Activated CD4-positive, alpha-beta memory T cell treated with anti-CD3 and anti-CD28 coated beads for 36 hours (primary cell): ENCODE measurements around the gene ATPAF1. TPM values are rescaled to one million over a fixed set of nuclear protein-coding genes. Genes with fewer than 3 reads are reported as not detected.

Source experiments
- CTCF ChIA-PET: fragments of 350-600 bp; sonication (Branson Sonifier 250); formaldehyde crosslinking; loops from one replicate; lab custom pipeline; 2021; ENCODE audit warnings: antibody characterized with exemption, inconsistent platforms; lab: Charles Lee
- POLR2A ChIA-PET: fragments of 350-600 bp; sonication (Branson Sonifier 250); formaldehyde crosslinking; loops from one replicate; lab custom pipeline; 2021; ENCODE audit warnings: antibody characterized with exemption; lab: Charles Lee
- DNase-seq: peaks from one replicate; pipeline ENCODE4 v3.0.0-alpha.2; 2020
- H3K27ac Mint-ChIP-seq: one replicate; pipeline ENCODE4 v1.8.0; 2021; ENCODE audit warnings: mixed read lengths
- H3K27me3 Mint-ChIP-seq: one replicate; pipeline ENCODE4 v1.8.0; 2021; ENCODE audit warnings: mixed read lengths
- H3K36me3 Mint-ChIP-seq: one replicate; pipeline ENCODE4 v1.8.0; 2021; ENCODE audit warnings: mixed read lengths
- H3K4me1 Mint-ChIP-seq: one replicate; pipeline ENCODE4 v1.8.0; 2021; ENCODE audit warnings: low read depth, mixed read lengths
- H3K4me3 Mint-ChIP-seq: one replicate; pipeline ENCODE4 v1.8.0; 2021; ENCODE audit warnings: mild to moderate bottlenecking, mixed read lengths
- H3K9me3 Mint-ChIP-seq: one replicate; pipeline ENCODE4 v1.8.0; 2021; ENCODE audit warnings: mixed read lengths
- intact Hi-C: fragments of 100-400 bp; cut with micrococcal nuclease; formaldehyde crosslinking; loops from one replicate; pipeline ENCODE4 v1.15.1; 2023
- total RNA-seq, 2 experiments: library from RNA; stranded (reverse); gene quantifications; one replicate each; pipeline ENCODE4 v1.2.3, GENCODE V29; 2021

The ATPAF1 gene
- total RNA-seq, 2 experiments from 2014 or later: 45.0 to 45.9 TPM

- no peak overlapping the region for H3K27ac Mint-ChIP-seq
- peaks cover 3% of the 10 kb centered on the region for H3K9me3 Mint-ChIP-seq
- intact Hi-C loops: no loop called here
- H3K4me3 Mint-ChIP-seq: no peak overlapping the region
- POLR2A ChIA-PET: no interaction called here
- no peaks in the 10 kb centered on the region for H3K27me3 Mint-ChIP-seq
- DNase-seq: no peak
- no peaks in the 10 kb centered on the region for H3K4me1 Mint-ChIP-seq
- CTCF ChIA-PET: no interaction called here
- H3K36me3 Mint-ChIP-seq: peaks cover 51% of the 10 kb centered on the region
These were observed 24.0 kb upstream of the ATPAF1 start for GRCh38 chr1:46691997-46692790.

- Mint-ChIP-seq H3K9me3 (peaks cover 3% of the 10 kb centered on the region), H3K4me3 (no peak overlapping the region), H3K27me3 (no peaks in the 10 kb centered on the region), H3K27ac (no peak overlapping the region), H3K36me3 (peaks cover 52% of the 10 kb centered on the region), H3K4me1 (no peaks in the 10 kb centered on the region)
- intact Hi-C loops: no loop called here
- no peak for DNase-seq
- CTCF ChIA-PET: no interaction called here
- POLR2A ChIA-PET: no interaction called here
These were observed 22.8 kb upstream of the ATPAF1 start for GRCh38 chr1:46690931-46691421.

- CTCF ChIA-PET: no interaction called here
These were observed 21.7 kb upstream of the ATPAF1 start for GRCh38 chr1:46689897-46690296.

GRCh38 chr1:46689356-46689755 lies 21.2 kb upstream of the ATPAF1 start:
- Mint-ChIP-seq H3K27me3 (no peaks in the 10 kb centered on the region), H3K4me1 (peaks cover 2% of the 10 kb centered on the region), H3K4me3 (no peak overlapping the region), H3K36me3 (peaks cover 42% of the 10 kb centered on the region), H3K27ac (no peak overlapping the region), H3K9me3 (no peaks in the 10 kb centered on the region)
- intact Hi-C loops: no loop called here
- no peak for DNase-seq
- ChIA-PET CTCF (no interaction called here), POLR2A (no interaction called here)

More at GRCh38 chr1:46689897-46690296, 21.7 kb upstream of the ATPAF1 start:
- intact Hi-C loops: no loop called here
- Mint-ChIP-seq H3K4me3 (no peak overlapping the region), H3K27me3 (no peaks in the 10 kb centered on the region), H3K36me3 (peaks cover 42% of the 10 kb centered on the region), H3K9me3 (no peaks in the 10 kb centered on the region), H3K27ac (no peak overlapping the region), H3K4me1 (peaks cover 1% of the 10 kb centered on the region)
- POLR2A ChIA-PET: no interaction called here
- DNase-seq: no peak

- H3K9me3 Mint-ChIP-seq: no peaks in the 10 kb centered on the region
- H3K4me3 Mint-ChIP-seq: no peak overlapping the region
- no peak for DNase-seq
- no peak overlapping the region for H3K27ac Mint-ChIP-seq
- no peaks in the 10 kb centered on the region for H3K27me3 Mint-ChIP-seq
- POLR2A ChIA-PET: no interaction called here
- CTCF ChIA-PET: no interaction called here
- intact Hi-C loops: no loop called here
- H3K36me3 Mint-ChIP-seq: peaks cover 49% of the 10 kb centered on the region
- peaks cover 2% of the 10 kb centered on the region for H3K4me1 Mint-ChIP-seq
These were observed 19.9 kb upstream of the ATPAF1 start for GRCh38 chr1:46687921-46688509.

GRCh38 chr1:46687093-46687659 lies 19.0 kb upstream of the ATPAF1 start:
- Mint-ChIP-seq H3K4me3 (no peak overlapping the region), H3K27ac (no peak overlapping the region), H3K36me3 (peaks cover 52% of the 10 kb centered on the region), H3K4me1 (peaks cover 2% of the 10 kb centered on the region), H3K9me3 (no peaks in the 10 kb centered on the region), H3K27me3 (no peaks in the 10 kb centered on the region)
- ChIA-PET POLR2A (no interaction called here), CTCF (no interaction called here)
- intact Hi-C loops: no loop called here
- DNase-seq: no peak

- H3K4me3 Mint-ChIP-seq: no peak overlapping the region
- H3K27me3 Mint-ChIP-seq: no peaks in the 10 kb centered on the region
- H3K36me3 Mint-ChIP-seq: peaks cover 56% of the 10 kb centered on the region
- ChIA-PET POLR2A (no interaction called here), CTCF (no interaction called here)
- DNase-seq: no peak
- H3K27ac Mint-ChIP-seq: no peak overlapping the region
- peaks cover 2% of the 10 kb centered on the region for H3K4me1 Mint-ChIP-seq
- intact Hi-C loops: no loop called here
- H3K9me3 Mint-ChIP-seq: no peaks in the 10 kb centered on the region
These were observed 18.1 kb upstream of the ATPAF1 start for GRCh38 chr1:46686255-46686654.

- POLR2A ChIA-PET: no interaction called here
- Mint-ChIP-seq H3K27ac (peak overlapping the region; percentile 40), H3K4me1 (peaks cover 2% of the 10 kb centered on the region), H3K9me3 (no peaks in the 10 kb centered on the region), H3K36me3 (peaks cover 58% of the 10 kb centered on the region), H3K27me3 (no peaks in the 10 kb centered on the region), H3K4me3 (no peak overlapping the region)
- intact Hi-C loops: no loop called here
- no peak for DNase-seq
- CTCF ChIA-PET: no interaction called here
These were observed 16.5 kb upstream of the ATPAF1 start for GRCh38 chr1:46684670-46685069.

- DNase-seq: no peak
- intact Hi-C loops: no loop called here
- Mint-ChIP-seq H3K4me3 (no peak overlapping the region), H3K36me3 (peaks cover 54% of the 10 kb centered on the region), H3K4me1 (peaks cover 9% of the 10 kb centered on the region), H3K27ac (no peak overlapping the region), H3K9me3 (no peaks in the 10 kb centered on the region), H3K27me3 (no peaks in the 10 kb centered on the region)
- ChIA-PET CTCF (no interaction called here), POLR2A (no interaction called here)
These were observed 13.9 kb upstream of the ATPAF1 start for GRCh38 chr1:46682064-46682463.

GRCh38 chr1:46681333-46682034 lies 13.3 kb upstream of the ATPAF1 start:
- intact Hi-C loops: no loop called here
- Mint-ChIP-seq H3K9me3 (no peaks in the 10 kb centered on the region), H3K4me1 (peaks cover 14% of the 10 kb centered on the region), H3K4me3 (no peak overlapping the region), H3K27ac (no peak overlapping the region), H3K36me3 (peaks cover 49% of the 10 kb centered on the region), H3K27me3 (no peaks in the 10 kb centered on the region)
- POLR2A ChIA-PET: no interaction called here
- DNase-seq: no peak
- CTCF ChIA-PET: interaction anchor here (0.9 kb wide), 1 partner anchor 235 kb away, joined by 4 read pairs; no protein-coding TSS in a partner anchor

- intact Hi-C loops: no loop called here
- H3K36me3 Mint-ChIP-seq: peaks cover 47% of the 10 kb centered on the region
- no peak for DNase-seq
- H3K4me1 Mint-ChIP-seq: peaks cover 27% of the 10 kb centered on the region
- POLR2A ChIA-PET: no interaction called here
- H3K9me3 Mint-ChIP-seq: no peaks in the 10 kb centered on the region
- H3K4me3 Mint-ChIP-seq: no peak overlapping the region
- no peaks in the 10 kb centered on the region for H3K27me3 Mint-ChIP-seq
- CTCF ChIA-PET: no interaction called here
- H3K27ac Mint-ChIP-seq: no peak overlapping the region
These were observed 11.8 kb upstream of the ATPAF1 start for GRCh38 chr1:46679789-46680573.
